CD4-positive, alpha-beta T cell treated with Interleukin-21 for 1 hour (primary cell): ENCODE results near the gene VIPR1.

Source experiments
- DNase-seq: peaks from one replicate; pipeline ENCODE4 v3.0.0-alpha.2; 2020

Gene VIPR1

GRCh38 chr3:42502429-42503250 is at the start of gene VIPR1:
VIPR1 (plus strand) TSS chr3:42502643; CDS start chr3:42502736, 93 bp downstream.
- DNase-seq, result peak; percentile 94

GRCh38 chr3:42456211-42456610 is 46.2 kb upstream of the VIPR1 start:
- no peak for DNase-seq

- DNase-seq, result no peak
Measured at GRCh38 chr3:42459151-42459550, 43.3 kb upstream of the VIPR1 start.

GRCh38 chr3:42461762-42462161 is 40.7 kb upstream of the VIPR1 start:
- no peak for DNase-seq

- DNase-seq, result no peak
Measured at GRCh38 chr3:42463093-42463492, 39.4 kb upstream of the VIPR1 start.

GRCh38 chr3:42468111-42468510 is 34.3 kb upstream of the VIPR1 start:
- DNase-seq, result no peak

- DNase-seq, result no peak
Measured at GRCh38 chr3:42472555-42472954, 29.9 kb upstream of the VIPR1 start.

GRCh38 chr3:42473083-42473932 is 29.1 kb upstream of the VIPR1 start:
- no peak for DNase-seq

GRCh38 chr3:42476225-42477125 is 26.0 kb upstream of the VIPR1 start:
- no peak for DNase-seq

GRCh38 chr3:42477696-42478095 is 24.7 kb upstream of the VIPR1 start:
- DNase-seq, result no peak

- DNase-seq, result no peak
Measured at GRCh38 chr3:42478830-42479229, 23.6 kb upstream of the VIPR1 start.

- DNase-seq, result no peak
Measured at GRCh38 chr3:42486814-42487565, 15.5 kb upstream of the VIPR1 start.

GRCh38 chr3:42488687-42489086 is 13.8 kb upstream of the VIPR1 start:
- no peak for DNase-seq

GRCh38 chr3:42489116-42489936 is 13.1 kb upstream of the VIPR1 start:
- no peak for DNase-seq

GRCh38 chr3:42489937-42490227 is 12.6 kb upstream of the VIPR1 start:
- DNase-seq, result no peak

- DNase-seq, result no peak
Measured at GRCh38 chr3:42490243-42490642, 12.2 kb upstream of the VIPR1 start.

GRCh38 chr3:42491881-42492507 is 10.4 kb upstream of the VIPR1 start:
- no peak for DNase-seq

GRCh38 chr3:42492508-42493080 is 9.8 kb upstream of the VIPR1 start:
- no peak for DNase-seq

- no peak for DNase-seq
Measured at GRCh38 chr3:42493126-42493797, 9.2 kb upstream of the VIPR1 start.

GRCh38 chr3:42493798-42494151 is 8.7 kb upstream of the VIPR1 start:
- DNase-seq, result no peak
